ENCODE measurements around the gene OR2L13. TPM values are rescaled to one million over a fixed set of nuclear protein-coding genes. Genes with fewer than 3 reads are reported as not detected.
"Not testable (repeated sequence)": the region's sequence is repeated elsewhere in the genome, so short reads cannot be mapped to it uniquely, and the experiment has no call there.

OR2L13 gene
- total and polyA plus RNA-seq, 2 donors (not counting 3 experiments of a cell fraction or from before 2014, with no cell fraction given): not detected

DNA sequence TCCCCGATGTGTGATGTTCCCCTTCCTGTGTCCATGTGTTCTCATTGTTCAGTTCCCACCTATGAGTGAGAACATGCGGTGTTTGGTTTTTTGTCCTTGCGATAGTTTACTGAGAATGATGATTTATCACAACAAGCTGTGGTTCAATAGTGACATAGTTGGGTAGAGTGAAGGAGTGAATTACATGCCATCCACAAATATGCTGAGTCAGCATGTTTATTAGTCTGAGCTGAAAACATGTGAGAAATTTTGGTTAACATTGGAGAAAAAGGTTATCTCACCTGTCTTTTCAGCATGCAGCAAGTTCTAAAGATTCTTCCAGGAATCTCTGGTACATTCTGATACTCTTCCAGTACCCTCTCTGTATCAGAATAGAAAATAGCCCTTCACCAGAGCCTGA lies 29.4 kb upstream of the OR2L13 start:
- Histone ChIP-seq H3K9me3 (replicated peaks; ENCODE audit: control insufficient read depth, insufficient read depth, low read length) (peaks cover 2% of the 10 kb centered on the region), H2AFZ (ENCODE audit: low read depth, low read length) (no peak overlapping the region), H3K9me1 (replicated peaks; ENCODE audit: control insufficient read depth, extremely low read depth, insufficient read depth, low read length) (no peaks in the 10 kb centered on the region), H3K36me3 (ENCODE audit: control insufficient read depth in 2 of 2, extremely low read depth in 1 of 2, insufficient read depth in 2 of 2, low read length in 2 of 2) (no peaks in the 10 kb centered on the region), H3K4me1 (ENCODE audit: control insufficient read depth, extremely low read depth, insufficient read depth, low read length) (no peaks in the 10 kb centered on the region), H3K27me3 (ENCODE audit: control insufficient read depth in 2 of 2, insufficient read depth in 2 of 2, low read length in 2 of 2) (no peaks in the 10 kb centered on the region), H3K4me3 (replicated peaks in 1 of 3; ENCODE audit: insufficient read depth in 1 of 3, low read depth in 1 of 3, low read length in 3 of 3) (no peak overlapping the region), H3K27ac (ENCODE audit: insufficient read depth, low read depth, low read length) (no peak overlapping the region), H4K20me1 (replicated peaks; ENCODE audit: control insufficient read depth, extremely low read depth, insufficient read depth, low read length) (no peaks in the 10 kb centered on the region), H3K4me2 (ENCODE audit: insufficient read depth, low read length) (no peak overlapping the region), H3K79me2 (ENCODE audit: control insufficient read depth, insufficient read depth, low read length) (no peaks in the 10 kb centered on the region), H3K9ac (replicated peaks; ENCODE audit: extremely low read depth, insufficient read depth, low read length) (no peak overlapping the region)
- dilution Hi-C loops (cut with MboI; ENCODE audit: extremely low pct_ligation_motif_present, low sequenced_read_pairs): no loop called here
- no peak for FAIRE-seq
- TF ChIP-seq MAX (IDR thresholded peaks at IDR 0.05; ENCODE audit: insufficient read depth, insufficient read length): no peak
- TF ChIP-seq GATA2 (IDR thresholded peaks at IDR 0.05; ENCODE audit: insufficient read depth, insufficient read length, low read depth, low read length): no peak
- TF ChIP-seq MYC (IDR thresholded peaks at IDR 0.05; ENCODE audit: low read depth, low read length): no peak
- TF ChIP-seq, protein P1, sequence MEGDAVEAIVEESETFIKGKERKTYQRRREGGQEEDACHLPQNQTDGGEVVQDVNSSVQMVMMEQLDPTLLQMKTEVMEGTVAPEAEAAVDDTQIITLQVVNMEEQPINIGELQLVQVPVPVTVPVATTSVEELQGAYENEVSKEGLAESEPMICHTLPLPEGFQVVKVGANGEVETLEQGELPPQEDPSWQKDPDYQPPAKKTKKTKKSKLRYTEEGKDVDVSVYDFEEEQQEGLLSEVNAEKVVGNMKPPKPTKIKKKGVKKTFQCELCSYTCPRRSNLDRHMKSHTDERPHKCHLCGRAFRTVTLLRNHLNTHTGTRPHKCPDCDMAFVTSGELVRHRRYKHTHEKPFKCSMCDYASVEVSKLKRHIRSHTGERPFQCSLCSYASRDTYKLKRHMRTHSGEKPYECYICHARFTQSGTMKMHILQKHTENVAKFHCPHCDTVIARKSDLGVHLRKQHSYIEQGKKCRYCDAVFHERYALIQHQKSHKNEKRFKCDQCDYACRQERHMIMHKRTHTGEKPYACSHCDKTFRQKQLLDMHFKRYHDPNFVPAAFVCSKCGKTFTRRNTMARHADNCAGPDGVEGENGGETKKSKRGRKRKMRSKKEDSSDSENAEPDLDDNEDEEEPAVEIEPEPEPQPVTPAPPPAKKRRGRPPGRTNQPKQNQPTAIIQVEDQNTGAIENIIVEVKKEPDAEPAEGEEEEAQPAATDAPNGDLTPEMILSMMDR (IDR thresholded peaks at IDR 0.05; ENCODE audit: extremely low read depth in 1 of 2, insufficient read depth in 1 of 2, low read depth in 1 of 2, low read length in 2 of 2): no peak
- TF ChIP-seq EZH2 (IDR thresholded peaks at IDR 0.05; ENCODE audit: borderline replicate concordance, low read depth, low read length, severe bottlenecking): no peak
- no peak for TF ChIP-seq POLR2A (IDR thresholded peaks at IDR 0.05; ENCODE audit: low read depth, low read length)
- TF ChIP-seq JUN (IDR thresholded peaks at IDR 0.05; ENCODE audit: borderline replicate concordance, insufficient read depth, insufficient read length, low read depth): no peak
- no peak for TF ChIP-seq POLR2AphosphoS5 (IDR thresholded peaks at IDR 0.05; ENCODE audit: insufficient read depth, low read depth, low read length)
- no peak for TF ChIP-seq FOS (IDR thresholded peaks at IDR 0.05; ENCODE audit: borderline replicate concordance, insufficient read depth, low read length)
- ChIA-PET CTCF (no interaction called here), POLR2A (no interaction called here)
- no peak for DNase-seq (ENCODE audit: low read depth, low spot score)
- intact Hi-C loops (cut with micrococcal nuclease): no loop called here
- BruUV-seq (replicated peaks): no TSS peak

DNA sequence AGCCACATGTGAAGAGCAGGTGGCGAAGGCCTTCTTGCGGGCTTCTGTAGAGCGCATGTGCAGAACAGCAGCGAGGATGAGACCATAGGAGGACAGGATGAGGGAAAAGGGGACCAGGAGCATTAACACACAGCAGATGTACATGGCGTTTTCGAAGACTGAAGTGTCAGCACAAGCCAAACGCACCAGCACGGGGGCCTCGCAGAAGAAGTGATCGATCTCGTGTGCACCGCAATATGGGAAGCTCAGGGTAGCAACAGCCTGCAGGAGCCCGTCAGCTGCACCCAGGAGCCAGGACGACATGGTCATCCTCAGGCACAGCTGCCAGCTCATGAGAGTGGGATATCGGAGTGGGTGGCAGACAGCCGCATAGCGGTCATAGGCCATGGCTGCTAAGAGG lies 11.1 kb upstream of the OR2L13 start:
- H4K20me1 ChIP-seq (replicated peaks; ENCODE audit: control insufficient read depth, extremely low read depth, insufficient read depth, low read length); H3K27me3 ChIP-seq (ENCODE audit: control insufficient read depth in 2 of 2, insufficient read depth in 2 of 2, low read length in 2 of 2); FAIRE-seq; DNase-seq (ENCODE audit: low read depth, low spot score); H3K9me3 ChIP-seq (replicated peaks; ENCODE audit: control insufficient read depth, insufficient read depth, low read length); H3K36me3 ChIP-seq (ENCODE audit: control insufficient read depth in 2 of 2, extremely low read depth in 1 of 2, insufficient read depth in 2 of 2, low read length in 2 of 2); H3K4me1 ChIP-seq (ENCODE audit: control insufficient read depth, extremely low read depth, insufficient read depth, low read length); BruUV-seq (replicated peaks); H3K4me3 ChIP-seq (replicated peaks in 1 of 3; ENCODE audit: insufficient read depth in 1 of 3, low read depth in 1 of 3, low read length in 3 of 3); H3K9ac ChIP-seq (replicated peaks; ENCODE audit: extremely low read depth, insufficient read depth, low read length); H3K4me2 ChIP-seq (ENCODE audit: insufficient read depth, low read length); H3K9me1 ChIP-seq (replicated peaks; ENCODE audit: control insufficient read depth, extremely low read depth, insufficient read depth, low read length); dilution Hi-C loops (cut with MboI; ENCODE audit: extremely low pct_ligation_motif_present, low sequenced_read_pairs); POLR2A ChIA-PET; H3K79me2 ChIP-seq (ENCODE audit: control insufficient read depth, insufficient read depth, low read length); H3K27ac ChIP-seq (ENCODE audit: insufficient read depth, low read depth, low read length); H2AFZ ChIP-seq (ENCODE audit: low read depth, low read length); intact Hi-C loops (cut with micrococcal nuclease); CTCF ChIA-PET: not testable (repeated sequence)

All from endothelial cell of umbilical vein (primary cell).